ENCODE results near the gene DGKG.

Gene DGKG

GRCh38 chr3:186209810-186210752 lies 152.0 kb downstream of the DGKG start:
- H4K8ac ChIP-seq (ENCODE audit: low read depth, low read length) = no peak overlapping the region
- peak overlapping the region; percentile 5 for H3K9ac ChIP-seq (ENCODE audit: low read length)
- no peak overlapping the region for H3K4ac ChIP-seq (ENCODE audit: low read depth, low read length)
- no peaks in the 10 kb centered on the region for H3K36me3 ChIP-seq (ENCODE audit: control insufficient read depth, insufficient read depth, low read length)
- H2BK5ac ChIP-seq (ENCODE audit: low read length) = no peak overlapping the region
- peak; percentile 84 for DNase-seq
- peak overlapping the region; percentile 63 for H3K56ac ChIP-seq (ENCODE audit: low read length)
- no peak overlapping the region for H2AK5ac ChIP-seq (ENCODE audit: low read length)
- no peak overlapping the region for H3K23ac ChIP-seq (ENCODE audit: low read length)
- peak overlapping the region; percentile 24 for H3K18ac ChIP-seq (ENCODE audit: low read length)
- peak overlapping the region; percentile 18 for H3K27ac ChIP-seq (ENCODE audit: low read depth, low read length)
- no peaks in the 10 kb centered on the region for H3K79me2 ChIP-seq (ENCODE audit: control insufficient read depth, insufficient read depth, low read length)
- peaks cover 7% of the 10 kb centered on the region for H3K4me1 ChIP-seq (ENCODE audit: control insufficient read depth, low read depth, low read length)
- H2BK15ac ChIP-seq (replicated peaks; ENCODE audit: low read depth) = no peak overlapping the region
- no peaks in the 10 kb centered on the region for H3K79me1 ChIP-seq (ENCODE audit: low read length)
- no peaks in the 10 kb centered on the region for H3K27me3 ChIP-seq (ENCODE audit: insufficient read depth, low read length, poor library complexity)
- H2BK120ac ChIP-seq (ENCODE audit: low read depth, low read length) = no peak overlapping the region
- H4K5ac ChIP-seq (ENCODE audit: low read length) = peak overlapping the region; percentile 1
- WGBS (ENCODE audit: extremely low coverage, insufficient coverage, low lambda C conversion rate) = no CpG with 5 or more reads among the region's 20 CpGs
- no peak overlapping the region for H3K4me2 ChIP-seq (ENCODE audit: low read length)
- H3K4me3 ChIP-seq (ENCODE audit: low read length) = no peak overlapping the region

GRCh38 chr3:186208296-186208989 lies 153.6 kb downstream of the DGKG start:
- Histone ChIP-seq H3K36me3 (ENCODE audit: control insufficient read depth, insufficient read depth, low read length) (no peaks in the 10 kb centered on the region), H3K27ac (ENCODE audit: low read depth, low read length) (no peak overlapping the region), H2BK15ac (replicated peaks; ENCODE audit: low read depth) (no peak overlapping the region), H3K4me1 (ENCODE audit: control insufficient read depth, low read depth, low read length) (peaks cover 7% of the 10 kb centered on the region), H3K56ac (ENCODE audit: low read length) (no peak overlapping the region), H3K4ac (ENCODE audit: low read depth, low read length) (no peak overlapping the region), H3K27me3 (ENCODE audit: insufficient read depth, low read length, poor library complexity) (no peaks in the 10 kb centered on the region), H3K4me3 (ENCODE audit: low read length) (no peak overlapping the region), H3K79me1 (ENCODE audit: low read length) (no peaks in the 10 kb centered on the region), H2BK5ac (ENCODE audit: low read length) (no peak overlapping the region), H3K23ac (ENCODE audit: low read length) (no peak overlapping the region), H4K8ac (ENCODE audit: low read depth, low read length) (no peak overlapping the region), H3K9ac (ENCODE audit: low read length) (no peak overlapping the region), H2BK120ac (ENCODE audit: low read depth, low read length) (no peak overlapping the region), H3K18ac (ENCODE audit: low read length) (no peak overlapping the region), H4K5ac (ENCODE audit: low read length) (no peak overlapping the region), H2AK5ac (ENCODE audit: low read length) (no peak overlapping the region), H3K79me2 (ENCODE audit: control insufficient read depth, insufficient read depth, low read length) (no peaks in the 10 kb centered on the region), H3K4me2 (ENCODE audit: low read length) (no peak overlapping the region)
- peak; percentile 42 for DNase-seq
- no CpG with 5 or more reads among the region's 8 CpGs for WGBS (ENCODE audit: extremely low coverage, insufficient coverage, low lambda C conversion rate)

- Histone ChIP-seq H4K5ac (ENCODE audit: low read length) (no peak overlapping the region), H3K4ac (ENCODE audit: low read depth, low read length) (no peak overlapping the region), H3K23ac (ENCODE audit: low read length) (no peak overlapping the region), H3K4me1 (ENCODE audit: control insufficient read depth, low read depth, low read length) (peaks cover 7% of the 10 kb centered on the region), H3K79me2 (ENCODE audit: control insufficient read depth, insufficient read depth, low read length) (no peaks in the 10 kb centered on the region), H4K8ac (ENCODE audit: low read depth, low read length) (no peak overlapping the region), H2BK120ac (ENCODE audit: low read depth, low read length) (no peak overlapping the region), H2BK5ac (ENCODE audit: low read length) (no peak overlapping the region), H2BK15ac (replicated peaks; ENCODE audit: low read depth) (no peak overlapping the region), H2AK5ac (ENCODE audit: low read length) (no peak overlapping the region), H3K27me3 (ENCODE audit: insufficient read depth, low read length, poor library complexity) (no peaks in the 10 kb centered on the region), H3K4me3 (ENCODE audit: low read length) (no peak overlapping the region), H3K56ac (ENCODE audit: low read length) (no peak overlapping the region), H3K79me1 (ENCODE audit: low read length) (no peaks in the 10 kb centered on the region), H3K4me2 (ENCODE audit: low read length) (no peak overlapping the region), H3K36me3 (ENCODE audit: control insufficient read depth, insufficient read depth, low read length) (no peaks in the 10 kb centered on the region), H3K27ac (ENCODE audit: low read depth, low read length) (no peak overlapping the region), H3K9ac (ENCODE audit: low read length) (no peak overlapping the region), H3K18ac (ENCODE audit: low read length) (no peak overlapping the region)
- no peak for DNase-seq
- WGBS (ENCODE audit: extremely low coverage, insufficient coverage, low lambda C conversion rate) = no CpG with 5 or more reads among the region's 3 CpGs
These were observed 154.5 kb downstream of the DGKG start for GRCh38 chr3:186207515-186207914.

- WGBS (ENCODE audit: extremely low coverage, insufficient coverage, low lambda C conversion rate) = no CpG with 5 or more reads among the region's 4 CpGs
These were observed 161.3 kb downstream of the DGKG start for GRCh38 chr3:186200726-186201125.

GRCh38 chr3:186198442-186198841 lies 163.6 kb downstream of the DGKG start:
- H3K9ac ChIP-seq (ENCODE audit: low read length) = no peak overlapping the region
- no peak overlapping the region for H4K5ac ChIP-seq (ENCODE audit: low read length)
- WGBS (ENCODE audit: extremely low coverage, insufficient coverage, low lambda C conversion rate) = no CpG with 5 or more reads among the region's 2 CpGs
- no peaks in the 10 kb centered on the region for H3K4me1 ChIP-seq (ENCODE audit: control insufficient read depth, low read depth, low read length)
- H3K79me1 ChIP-seq (ENCODE audit: low read length) = no peaks in the 10 kb centered on the region
- H3K27ac ChIP-seq (ENCODE audit: low read depth, low read length) = no peak overlapping the region
- H3K4ac ChIP-seq (ENCODE audit: low read depth, low read length) = no peak overlapping the region
- no peak overlapping the region for H2BK5ac ChIP-seq (ENCODE audit: low read length)
- H3K4me2 ChIP-seq (ENCODE audit: low read length) = no peak overlapping the region
- no peak overlapping the region for H3K56ac ChIP-seq (ENCODE audit: low read length)
- no peak overlapping the region for H4K8ac ChIP-seq (ENCODE audit: low read depth, low read length)
- H3K27me3 ChIP-seq (ENCODE audit: insufficient read depth, low read length, poor library complexity) = peaks cover under 1% of the 10 kb centered on the region
- no peaks in the 10 kb centered on the region for H3K36me3 ChIP-seq (ENCODE audit: control insufficient read depth, insufficient read depth, low read length)
- H3K79me2 ChIP-seq (ENCODE audit: control insufficient read depth, insufficient read depth, low read length) = no peaks in the 10 kb centered on the region
- no peak for DNase-seq
- H3K23ac ChIP-seq (ENCODE audit: low read length) = no peak overlapping the region
- H3K18ac ChIP-seq (ENCODE audit: low read length) = no peak overlapping the region
- no peak overlapping the region for H3K4me3 ChIP-seq (ENCODE audit: low read length)
- no peak overlapping the region for H2AK5ac ChIP-seq (ENCODE audit: low read length)
- no peak overlapping the region for H2BK15ac ChIP-seq (replicated peaks; ENCODE audit: low read depth)
- no peak overlapping the region for H2BK120ac ChIP-seq (ENCODE audit: low read depth, low read length)

More at GRCh38 chr3:186200726-186201125, 161.3 kb downstream of the DGKG start:
- H2BK120ac ChIP-seq (ENCODE audit: low read depth, low read length) = no peak overlapping the region
- H3K27me3 ChIP-seq (ENCODE audit: insufficient read depth, low read length, poor library complexity) = no peaks in the 10 kb centered on the region
- H2AK5ac ChIP-seq (ENCODE audit: low read length) = no peak overlapping the region
- H3K79me1 ChIP-seq (ENCODE audit: low read length) = no peaks in the 10 kb centered on the region
- H3K23ac ChIP-seq (ENCODE audit: low read length) = no peak overlapping the region
- H3K9ac ChIP-seq (ENCODE audit: low read length) = no peak overlapping the region
- no peak overlapping the region for H3K4me3 ChIP-seq (ENCODE audit: low read length)
- no peak overlapping the region for H2BK5ac ChIP-seq (ENCODE audit: low read length)
- H3K56ac ChIP-seq (ENCODE audit: low read length) = no peak overlapping the region
- no peaks in the 10 kb centered on the region for H3K79me2 ChIP-seq (ENCODE audit: control insufficient read depth, insufficient read depth, low read length)
- H3K4me1 ChIP-seq (ENCODE audit: control insufficient read depth, low read depth, low read length) = no peaks in the 10 kb centered on the region
- H2BK15ac ChIP-seq (replicated peaks; ENCODE audit: low read depth) = no peak overlapping the region
- H3K27ac ChIP-seq (ENCODE audit: low read depth, low read length) = no peak overlapping the region
- no peak overlapping the region for H4K8ac ChIP-seq (ENCODE audit: low read depth, low read length)
- no peak overlapping the region for H3K4ac ChIP-seq (ENCODE audit: low read depth, low read length)
- H3K18ac ChIP-seq (ENCODE audit: low read length) = no peak overlapping the region
- H3K36me3 ChIP-seq (ENCODE audit: control insufficient read depth, insufficient read depth, low read length) = no peaks in the 10 kb centered on the region
- H3K4me2 ChIP-seq (ENCODE audit: low read length) = no peak overlapping the region
- no peak for DNase-seq
- H4K5ac ChIP-seq (ENCODE audit: low read length) = no peak overlapping the region
